Colonic mucosa (tissue), 4 donors: ENCODE data around the gene MACROD2. TPM values are rescaled to one million over a fixed set of nuclear protein-coding genes. Genes with fewer than 3 reads are reported as not detected.

ENCODE experiments used
- DNase-seq: peaks from one replicate; pipeline ENCODE4 v3.0.0-alpha.2; 2020
- H3K27ac ChIP-seq: fragments of 200-600 bp; one replicate; pipeline ENCODE4 v1.8.0; 2021
- H3K27me3 ChIP-seq: fragments of 200-600 bp; one replicate; pipeline ENCODE4 v1.8.0; 2021
- H3K36me3 ChIP-seq: fragments of 200-600 bp; one replicate; pipeline ENCODE4 v1.8.0; 2021
- H3K4me1 ChIP-seq: fragments of 200-600 bp; one replicate; pipeline ENCODE4 v1.8.0; 2021; ENCODE audit warnings: mild to moderate bottlenecking
- H3K4me3 ChIP-seq: fragments of 200-600 bp; one replicate; pipeline ENCODE4 v1.8.0; 2021
- H3K9ac ChIP-seq, 2 donors: one replicate each; pipeline ENCODE4 v1.7.0; 2013; ENCODE audit warnings: control low read depth in 2 of 2, low read depth in 2 of 2, low read length in 2 of 2
- H3K9me3 ChIP-seq: fragments of 200-600 bp; one replicate; pipeline ENCODE4 v1.8.0; 2021
- CTCF ChIP-seq: fragments of 200-600 bp; IDR thresholded peaks from one replicate; pipeline ENCODE4 v1.8.0; 2022; ENCODE audit warnings: antibody characterized with exemption, mild to moderate bottlenecking
- intact Hi-C: fragments of 100-400 bp; cut with DNase I; formaldehyde crosslinking; loops from one replicate; pipeline ENCODE4 v1.14.1; 2022
- total RNA-seq, 2 donors: library from RNA; stranded (reverse); fragmentation: NEBNext Ultra II Directional in 1 of 2; extraction: Animal tissue kit (Norgen Biotek cat#: 25700) in 1 of 2; gene quantifications; one replicate each; pipeline ENCODE4 v1.2.1, GENCODE V29; 2021
- donor health status: healthy.
- donor health status: DM: no; HTN: no; CAD: no.
- donor health status: DM: no; HTN: no; CAD: no.

Gene MACROD2
- total RNA-seq, 2 donors from 2014 or later = 3.2 to 3.3 TPM

- H3K9me3 ChIP-seq = no peaks in the 10 kb centered on the region
- H3K36me3 ChIP-seq = no peaks in the 10 kb centered on the region
- H3K9ac ChIP-seq = no peak overlapping the region
- H3K4me3 ChIP-seq = no peak overlapping the region
- no peaks in the 10 kb centered on the region for H3K27me3 ChIP-seq
- no peak for DNase-seq
- intact Hi-C loops = no loop called here
- no peaks in the 10 kb centered on the region for H3K4me1 ChIP-seq
- TF ChIP-seq CTCF = no peak
- H3K27ac ChIP-seq = no peak overlapping the region
Measured at GRCh38 chr20:15792855-15793254, 1797.5 kb downstream of the MACROD2 start.

- Histone ChIP-seq H3K4me3 (no peak overlapping the region), H3K9ac (no peak overlapping the region), H3K4me1 (no peaks in the 10 kb centered on the region), H3K36me3 (no peaks in the 10 kb centered on the region), H3K27me3 (no peaks in the 10 kb centered on the region), H3K9me3 (no peaks in the 10 kb centered on the region), H3K27ac (no peak overlapping the region)
- DNase-seq = no peak
- intact Hi-C loops = no loop called here
- TF ChIP-seq CTCF = no peak
Measured at GRCh38 chr20:15794409-15794808, 1799.1 kb downstream of the MACROD2 start.

- no peak for TF ChIP-seq CTCF
- intact Hi-C loops = no loop called here
- H3K36me3 ChIP-seq = no peaks in the 10 kb centered on the region
- no peak overlapping the region for H3K9ac ChIP-seq
- no peak for DNase-seq
- no peaks in the 10 kb centered on the region for H3K4me1 ChIP-seq
- no peaks in the 10 kb centered on the region for H3K27me3 ChIP-seq
- no peaks in the 10 kb centered on the region for H3K9me3 ChIP-seq
- no peak overlapping the region for H3K4me3 ChIP-seq
- H3K27ac ChIP-seq = no peak overlapping the region
Measured at GRCh38 chr20:15795305-15796019, 1800.1 kb downstream of the MACROD2 start.

- no peak for TF ChIP-seq CTCF
- H3K27me3 ChIP-seq = no peaks in the 10 kb centered on the region
- intact Hi-C loops = no loop called here
- H3K36me3 ChIP-seq = no peaks in the 10 kb centered on the region
- no peak for DNase-seq
- H3K9ac ChIP-seq = no peak overlapping the region
- H3K27ac ChIP-seq = no peak overlapping the region
- H3K4me1 ChIP-seq = no peaks in the 10 kb centered on the region
- no peak overlapping the region for H3K4me3 ChIP-seq
- no peaks in the 10 kb centered on the region for H3K9me3 ChIP-seq
Measured at GRCh38 chr20:15799871-15800270, 1804.6 kb downstream of the MACROD2 start.

- H3K4me1 ChIP-seq = no peaks in the 10 kb centered on the region
Measured at GRCh38 chr20:15802020-15802419, 1806.7 kb downstream of the MACROD2 start.

More at GRCh38 chr20:15802020-15802419, 1806.7 kb downstream of the MACROD2 start:
- Histone ChIP-seq H3K27me3 (no peaks in the 10 kb centered on the region), H3K9ac (no peak overlapping the region), H3K27ac (no peak overlapping the region), H3K9me3 (no peaks in the 10 kb centered on the region), H3K4me3 (no peak overlapping the region), H3K36me3 (no peaks in the 10 kb centered on the region)
- intact Hi-C loops = no loop called here
- no peak for TF ChIP-seq CTCF
- DNase-seq = no peak
